SU-DHL-6 (cell line): Measurements from ENCODE around the gene GALR1.

Experiments
- CTCF ChIP-seq: fragments of 200-600 bp; sonication (generic); IDR thresholded peaks from one replicate; pipeline ENCODE4 v1.5.1; 2017; ENCODE audit warnings: antibody characterized with exemption, mild to moderate bottlenecking, low read length, moderate library complexity; ENCODE audit not compliant: insufficient read depth, poor library complexity, severe bottlenecking
- EZH2phosphoT487 ChIP-seq: fragments of 200-600 bp; sonication (generic), shearing (Covaris generic); conservative IDR thresholded peaks from 2 replicates; pipeline ENCODE4 v1.6.1; 2018; ENCODE audit warnings: mild to moderate bottlenecking, antibody characterized with exemption, low read length, moderate library complexity, mixed read lengths

GRCh38 chr18:77201506-77201905 lies 48.1 kb upstream of the GALR1 start:
- no peak for TF ChIP-seq CTCF
- TF ChIP-seq EZH2phosphoT487: no peak
